GM21786 (cell line): ENCODE results near the gene OPALIN.

Experiments used
- ATAC-seq: cut with Tn5 transposase; IDR thresholded peaks from one replicate; pipeline ENCODE4 v1.9.1; 2021; ENCODE audit not compliant: unreplicated experiment

OPALIN gene

GRCh38 chr10:96374639-96374984, 15.8 kb upstream of the OPALIN start:
- no peak for ATAC-seq

- no peak for ATAC-seq
Observed at GRCh38 chr10:96374004-96374403, 15.2 kb upstream of the OPALIN start.

GRCh38 chr10:96371356-96371755, 12.6 kb upstream of the OPALIN start:
- no peak for ATAC-seq

- no peak for ATAC-seq
Observed at GRCh38 chr10:96370584-96371157, 11.9 kb upstream of the OPALIN start.

- no peak for ATAC-seq
Observed at GRCh38 chr10:96369890-96370583, 11.2 kb upstream of the OPALIN start.

GRCh38 chr10:96368971-96369370, 10.2 kb upstream of the OPALIN start:
- no peak for ATAC-seq

- no peak for ATAC-seq
Observed at GRCh38 chr10:96367470-96367869, 8.7 kb upstream of the OPALIN start.

GRCh38 chr10:96366508-96366907, 7.7 kb upstream of the OPALIN start:
- ATAC-seq = no peak

- no peak for ATAC-seq
Observed at GRCh38 chr10:96365571-96365970, 6.8 kb upstream of the OPALIN start.

GRCh38 chr10:96360766-96361165, 2.0 kb upstream of the OPALIN start:
- no peak for ATAC-seq

- no peak for ATAC-seq
Observed at GRCh38 chr10:96360331-96360730, 1.5 kb upstream of the OPALIN start.

- no peak for ATAC-seq
Observed at GRCh38 chr10:96359616-96360015, 814 bp upstream of the OPALIN start.

GRCh38 chr10:96357038-96357620, 1.7 kb downstream of the OPALIN start:
- ATAC-seq = no peak

GRCh38 chr10:96352582-96352981, 6.2 kb downstream of the OPALIN start:
- ATAC-seq = no peak

- ATAC-seq = no peak
Observed at GRCh38 chr10:96352027-96352426, 6.8 kb downstream of the OPALIN start.

- ATAC-seq = no peak
Observed at GRCh38 chr10:96346295-96346694, 12.5 kb downstream of the OPALIN start.

- ATAC-seq = no peak
Observed at GRCh38 chr10:96345222-96345621, 13.6 kb downstream of the OPALIN start.

GRCh38 chr10:96344178-96344577, 14.6 kb downstream of the OPALIN start:
- no peak for ATAC-seq

- no peak for ATAC-seq
Observed at GRCh38 chr10:96342402-96342801, 16.4 kb downstream of the OPALIN start.

GRCh38 chr10:96341219-96342182, 17.3 kb downstream of the OPALIN start:
- ATAC-seq = no peak
